Measurements from ENCODE around the gene BICRAL. TPM values are rescaled to one million over a fixed set of nuclear protein-coding genes. Genes with fewer than 3 reads are reported as not detected.
A peak's percentile ranks its signal among the peaks of the same experiment; 100 is the strongest.

The BICRAL gene
- total RNA-seq, 1 donor from 2014 or later: 19.2 TPM

DNA sequence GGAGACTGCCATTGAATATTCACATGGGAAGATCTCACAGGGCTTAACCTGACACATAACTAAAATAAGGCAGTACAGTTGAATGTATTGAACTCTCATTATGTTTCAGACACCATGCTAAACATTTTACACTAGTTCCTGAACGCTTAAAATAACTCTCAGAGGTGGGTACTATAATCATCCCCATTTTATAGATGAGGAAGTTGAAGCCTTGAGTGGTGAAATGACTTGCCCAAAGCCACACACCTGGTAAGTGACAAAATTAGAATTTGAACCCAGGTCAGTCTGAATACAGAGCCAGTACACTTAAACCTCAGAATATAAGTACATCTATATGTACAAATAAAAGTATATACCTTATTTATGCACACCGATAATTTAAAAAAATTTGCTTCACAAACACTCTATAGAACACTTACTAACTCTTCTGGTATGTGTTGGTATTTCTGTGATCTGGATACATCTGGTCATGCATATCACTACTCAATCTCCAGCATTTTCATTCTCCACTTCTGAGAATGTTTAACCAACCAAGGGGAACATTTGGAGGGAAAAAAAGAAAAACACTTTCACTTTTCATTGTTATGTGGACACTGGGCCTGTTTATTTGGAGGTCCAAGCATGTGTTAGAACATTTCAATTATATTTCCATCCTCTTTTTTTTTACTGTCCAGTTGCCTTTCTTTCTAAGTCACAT is 4.6 kb upstream of the BICRAL start:
- DNase-seq (ENCODE audit: extremely low spot score in 2 of 2): no peak
- H3K27me3 ChIP-seq: no peaks in the 10 kb centered on the region
- no peaks in the 10 kb centered on the region for H3K9me3 ChIP-seq
- H3K36me3 ChIP-seq: no peaks in the 10 kb centered on the region
- H3K4me3 ChIP-seq: no peak overlapping the region
- intact Hi-C loops (cut with DNase I): no loop called here
- H3K4me1 ChIP-seq: peaks cover 15% of the 10 kb centered on the region
- TF ChIP-seq CTCF (IDR thresholded peaks at IDR 0.05) (no peak), POLR2AphosphoS5 (IDR thresholded peaks at IDR 0.05; ENCODE audit: insufficient read depth in 1 of 2, low read depth in 1 of 2) (no peak), POLR2A (IDR thresholded peaks at IDR 0.05) (no peak)
- H3K27ac ChIP-seq: no peak overlapping the region

DNA sequence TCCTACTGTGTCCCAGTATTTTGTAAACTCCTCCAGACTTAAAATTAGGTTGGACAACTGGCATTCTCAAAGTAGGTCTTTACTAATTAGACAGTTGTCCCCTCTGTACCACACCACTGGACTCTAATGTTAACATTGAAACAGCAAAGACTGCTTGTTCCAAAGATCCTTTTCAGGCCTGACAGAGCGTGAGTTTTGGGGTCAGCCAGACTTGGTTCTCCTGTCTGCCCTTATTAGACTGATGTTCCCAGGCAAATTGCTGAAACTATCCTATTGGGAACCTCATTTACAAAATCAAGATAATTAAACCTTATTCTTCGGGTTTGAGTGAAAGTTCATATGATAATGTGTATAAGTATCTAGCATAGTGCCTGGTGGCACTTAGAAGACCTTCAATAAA is 3.7 kb upstream of the BICRAL start:
- no peak for TF ChIP-seq POLR2A (IDR thresholded peaks at IDR 0.05)
- TF ChIP-seq CTCF (IDR thresholded peaks at IDR 0.05): no peak
- no peak for TF ChIP-seq POLR2AphosphoS5 (IDR thresholded peaks at IDR 0.05; ENCODE audit: insufficient read depth in 1 of 2, low read depth in 1 of 2)
- no peaks in the 10 kb centered on the region for H3K27me3 ChIP-seq
- intact Hi-C loops (cut with DNase I): no loop called here
- no peak for DNase-seq (ENCODE audit: extremely low spot score in 2 of 2)
- H3K27ac ChIP-seq: no peak overlapping the region
- peaks cover 15% of the 10 kb centered on the region for H3K4me1 ChIP-seq
- H3K9me3 ChIP-seq: no peaks in the 10 kb centered on the region
- no peak overlapping the region for H3K4me3 ChIP-seq
- no peaks in the 10 kb centered on the region for H3K36me3 ChIP-seq

GRCh38 chr6:42779521-42779920 is 2.3 kb upstream of the BICRAL start:
- no peak overlapping the region for H3K27ac ChIP-seq

GRCh38 chr6:42781546-42781795 is 381 bp upstream of the BICRAL start:
- Histone ChIP-seq H3K27me3 (no peaks in the 10 kb centered on the region), H3K9me3 (no peaks in the 10 kb centered on the region), H3K36me3 (no peaks in the 10 kb centered on the region), H3K4me1 (peaks cover 36% of the 10 kb centered on the region), H3K27ac (peak overlapping the region; percentile 100), H3K4me3 (peak overlapping the region; percentile 31 to 96)
- TF ChIP-seq POLR2AphosphoS5 (IDR thresholded peaks at IDR 0.05; ENCODE audit: insufficient read depth in 1 of 2, low read depth in 1 of 2): no peak
- no peak for DNase-seq (ENCODE audit: extremely low spot score in 2 of 2)
- intact Hi-C loops (cut with DNase I): loop anchor here (5.0 kb wide), 1 partner anchor 101 kb away; no protein-coding TSS in a partner anchor

More at GRCh38 chr6:42779521-42779920, 2.3 kb upstream of the BICRAL start:
- Histone ChIP-seq H3K27me3 (no peaks in the 10 kb centered on the region), H3K4me1 (peaks cover 16% of the 10 kb centered on the region), H3K4me3 (no peak overlapping the region), H3K9me3 (no peaks in the 10 kb centered on the region), H3K36me3 (no peaks in the 10 kb centered on the region)
- intact Hi-C loops (cut with DNase I): no loop called here
- no peak for TF ChIP-seq CTCF (IDR thresholded peaks at IDR 0.05)
- TF ChIP-seq POLR2A (IDR thresholded peaks at IDR 0.05): no peak
- TF ChIP-seq POLR2AphosphoS5 (IDR thresholded peaks at IDR 0.05; ENCODE audit: insufficient read depth in 1 of 2, low read depth in 1 of 2): no peak
- no peak for DNase-seq (ENCODE audit: extremely low spot score in 2 of 2)

DNA sequence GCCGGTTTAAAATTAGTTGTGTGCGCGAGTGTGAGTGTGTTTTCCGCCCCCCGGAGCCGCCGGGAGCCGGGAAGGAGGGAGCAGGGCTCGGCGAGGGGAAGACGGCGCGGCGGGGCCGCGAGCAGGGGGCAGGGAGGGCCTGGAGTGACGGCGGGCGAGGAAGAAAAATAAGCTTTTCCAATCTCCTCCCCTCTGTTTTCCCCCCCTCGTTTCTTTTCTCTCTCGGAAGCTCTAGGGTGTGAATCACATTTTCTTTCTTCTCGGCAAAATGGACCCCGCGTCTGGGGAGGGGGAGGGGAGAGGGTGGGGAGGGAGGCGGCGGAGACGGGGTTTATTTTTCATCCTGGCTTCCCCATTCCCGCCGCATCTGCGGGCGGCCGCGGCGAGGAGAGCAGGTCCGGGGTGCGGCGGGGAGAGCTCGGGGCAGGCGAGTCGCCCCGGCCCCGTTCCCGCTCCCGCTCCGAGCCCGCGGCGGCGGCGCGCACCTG is 881 bp downstream of the BICRAL start:
- intact Hi-C loops (cut with DNase I): loop anchor here (2.0 to 5.0 kb wide), 2 partner anchors 36 to 100 kb away; partner anchors contain the start of gene TBCC
- H3K4me1 ChIP-seq: peaks cover 41% of the 10 kb centered on the region
- H3K9me3 ChIP-seq: no peaks in the 10 kb centered on the region
- no peaks in the 10 kb centered on the region for H3K27me3 ChIP-seq
- DNase-seq (ENCODE audit: extremely low spot score in 2 of 2): no peak
- H3K36me3 ChIP-seq: no peaks in the 10 kb centered on the region
- TF ChIP-seq CTCF (IDR thresholded peaks at IDR 0.05) (no peak), POLR2AphosphoS5 (IDR thresholded peaks at IDR 0.05; ENCODE audit: insufficient read depth in 1 of 2, low read depth in 1 of 2) (peak; percentile 9 to 85), POLR2A (IDR thresholded peaks at IDR 0.05) (peak in 1 of 2 donors; percentile 39)
- H3K27ac ChIP-seq: peak overlapping the region; percentile 100
- peak overlapping the region; percentile 72 to 96 for H3K4me3 ChIP-seq

Data from vagina (tissue), 2 donors.